Common myeloid progenitor, CD34-positive (primary cell): ENCODE measurements around the gene MACROD2.

Experiments used
- CTCF ChIA-PET: fragments of 350-600 bp; sonication (Branson Sonifier 250); formaldehyde crosslinking; loops from one replicate; lab custom pipeline; 2021; ENCODE audit warnings: antibody characterized with exemption; lab: Charles Lee
- POLR2A ChIA-PET: fragments of 350-600 bp; sonication (Branson Sonifier 250); formaldehyde crosslinking; loops from one replicate; lab custom pipeline; 2021; ENCODE audit warnings: antibody characterized with exemption; lab: Charles Lee
- DNase-seq, 3 donors: peaks; one replicate each; pipeline versions ENCODE4 v3.0.0 to v3.0.0-alpha.2; 2013
- H3K27ac ChIP-seq, 2 experiments: 1 replicate in 1 of 2; 2 replicates in 1 of 2; pipeline ENCODE4 v1.7.0; 2013; ENCODE audit warnings: inconsistent platforms in 2 of 2, low read length in 2 of 2, mild to moderate bottlenecking in 2 of 2, low read depth in 1 of 2, moderate library complexity in 1 of 2; ENCODE audit not compliant: severe bottlenecking in 2 of 2, insufficient read depth in 1 of 2, poor library complexity in 1 of 2
- H3K27me3 ChIP-seq, 5 experiments: replicated peaks in 2 of 5; 1 replicate in 3 of 5; 2 replicates in 2 of 5; pipeline versions ENCODE4 v1.6.1 to v1.7.0; 2013; ENCODE audit warnings: low read length in 4 of 5, mild to moderate bottlenecking in 2 of 5, moderate library complexity in 2 of 5, inconsistent platforms in 1 of 5; ENCODE audit not compliant: insufficient read depth in 5 of 5, control insufficient read depth in 4 of 5
- H3K36me3 ChIP-seq, 4 experiments: 1 replicate in 2 of 4; 2 replicates in 2 of 4; pipeline versions ENCODE4 v1.6.1 to v1.7.0; 2013; ENCODE audit warnings: low read length in 3 of 4, control low read depth in 1 of 4, mild to moderate bottlenecking in 1 of 4; ENCODE audit not compliant: control insufficient read depth in 4 of 4, insufficient read depth in 4 of 4
- H3K4me1 ChIP-seq, 4 experiments: 1 replicate in 3 of 4; 2 replicates in 1 of 4; pipeline versions ENCODE4 v1.6.1 to v1.7.1; 2013; ENCODE audit warnings: low read length in 3 of 4, mild to moderate bottlenecking in 3 of 4, control low read depth in 1 of 4, inconsistent platforms in 1 of 4, moderate library complexity in 1 of 4; ENCODE audit not compliant: control insufficient read depth in 4 of 4, insufficient read depth in 4 of 4; ENCODE audit errors: control extremely low read depth in 1 of 4
- H3K4me3 ChIP-seq, 7 experiments: 1 replicate in 4 of 7; 2 replicates in 3 of 7; pipeline versions ENCODE4 v1.5.1 to v1.7.0; 2013; ENCODE audit warnings: mild to moderate bottlenecking in 7 of 7, low read length in 6 of 7, moderate library complexity in 6 of 7, inconsistent platforms in 2 of 7, low read depth in 2 of 7, control low read depth in 1 of 7; ENCODE audit not compliant: insufficient read depth in 4 of 7, control insufficient read depth in 1 of 7; ENCODE audit errors: extremely low read depth in 1 of 7
- H3K9me3 ChIP-seq, 5 experiments: 1 replicate in 4 of 5; 2 replicates in 1 of 5; pipeline versions ENCODE4 v1.6.1 to v1.7.1; 2013; ENCODE audit warnings: low read length in 4 of 5, mild to moderate bottlenecking in 2 of 5, inconsistent platforms in 1 of 5, low read depth in 1 of 5, moderate library complexity in 1 of 5; ENCODE audit not compliant: control insufficient read depth in 4 of 5, insufficient read depth in 2 of 5; ENCODE audit errors: control extremely low read depth in 1 of 5
- WGBS: methylation state at CpG from one replicate; pipeline ENCODE4 v1.1.5; 2013; ENCODE audit not compliant: insufficient coverage; 5-methylcytosine and 5-hydroxymethylcytosine counted together

MACROD2 gene

GRCh38 chr20:15289337-15289736, 1294.0 kb downstream of the MACROD2 start:
- ChIA-PET CTCF (no interaction called here), POLR2A (no interaction called here)
- WGBS: 58% methylated on average over 4 of the region's 4 CpGs
- no peak overlapping the region for H3K27ac ChIP-seq
- no peaks in the 10 kb centered on the region for H3K36me3 ChIP-seq
- no peaks in the 10 kb centered on the region for H3K9me3 ChIP-seq
- no peak for DNase-seq
- no peaks in the 10 kb centered on the region for H3K4me1 ChIP-seq
- no peak overlapping the region for H3K4me3 ChIP-seq
- H3K27me3 ChIP-seq: no peaks in the 10 kb centered on the region

- DNase-seq: no peak
- H3K27ac ChIP-seq: no peak overlapping the region
- H3K4me1 ChIP-seq: no peaks in the 10 kb centered on the region
- ChIA-PET CTCF (no interaction called here), POLR2A (no interaction called here)
- H3K9me3 ChIP-seq: no peaks in the 10 kb centered on the region
- no peaks in the 10 kb centered on the region for H3K27me3 ChIP-seq
- H3K4me3 ChIP-seq: no peak overlapping the region
- WGBS: no CpG with 5 or more reads among the region's 4 CpGs
- H3K36me3 ChIP-seq: no peaks in the 10 kb centered on the region
Measured at GRCh38 chr20:15292405-15292804, 1297.1 kb downstream of the MACROD2 start.

DNA sequence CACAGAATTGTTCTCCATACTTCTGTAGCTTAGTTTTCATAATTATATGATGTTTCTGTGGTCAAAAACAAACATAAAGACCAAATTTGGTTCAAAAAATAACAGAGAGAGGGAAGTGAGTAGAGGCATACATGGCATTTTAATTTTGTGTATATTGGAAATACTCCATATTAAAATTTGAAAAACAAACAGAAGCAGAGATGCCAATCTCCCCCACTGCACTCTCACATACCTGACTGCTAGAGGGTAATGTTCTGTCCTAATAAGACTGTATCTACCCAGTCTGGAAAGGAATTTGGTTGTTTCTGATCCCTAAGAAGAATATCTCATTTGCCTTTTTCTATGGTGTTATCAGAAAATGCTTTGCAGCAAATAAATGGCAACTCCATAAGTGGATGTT, 1301.1 kb downstream of the MACROD2 start:
- Histone ChIP-seq H3K4me1 (no peaks in the 10 kb centered on the region), H3K36me3 (no peaks in the 10 kb centered on the region), H3K27ac (no peak overlapping the region), H3K9me3 (no peaks in the 10 kb centered on the region), H3K27me3 (no peaks in the 10 kb centered on the region), H3K4me3 (no peak overlapping the region)
- CTCF ChIA-PET: no interaction called here
- POLR2A ChIA-PET: no interaction called here
- no peak for DNase-seq

DNA sequence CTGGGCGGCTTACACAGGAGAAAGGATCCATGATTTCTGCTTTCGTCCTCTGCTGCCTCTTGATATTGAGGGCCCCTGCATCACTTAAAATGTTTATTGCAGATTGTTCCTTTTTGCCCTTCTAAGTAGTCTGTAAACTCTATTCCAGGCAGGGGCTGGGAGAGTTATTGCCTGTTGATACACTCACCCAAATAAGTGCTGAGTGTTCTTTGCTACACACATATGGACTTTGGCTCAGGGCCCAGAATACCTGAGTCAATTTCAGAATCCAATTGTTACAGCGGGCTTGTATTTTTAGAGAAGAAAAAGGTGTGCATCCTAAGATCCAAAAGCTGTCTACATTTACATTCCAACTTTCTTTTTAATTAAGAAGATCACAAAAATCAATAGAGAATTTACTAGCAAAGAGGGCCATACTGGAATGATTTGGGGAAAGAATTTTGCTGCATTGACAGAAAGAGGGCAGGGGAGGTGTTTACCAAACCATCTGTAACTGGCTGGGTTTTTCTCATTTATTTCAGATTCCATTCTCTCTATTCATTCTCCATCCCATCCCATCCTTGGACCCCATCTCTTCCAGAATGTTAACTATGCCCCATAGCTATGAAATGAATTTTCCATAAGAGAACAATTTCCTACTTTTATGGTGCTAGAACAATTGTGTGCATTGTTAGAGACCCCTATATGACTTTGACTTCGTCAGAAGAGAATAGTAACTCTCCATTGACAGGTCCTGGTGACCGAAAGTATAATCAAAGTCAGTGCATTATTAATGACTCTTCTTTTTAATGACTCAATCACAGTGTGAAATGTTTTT, 1302.0 kb downstream of the MACROD2 start:
- Histone ChIP-seq H3K27ac (no peak overlapping the region), H3K36me3 (no peaks in the 10 kb centered on the region), H3K4me1 (no peaks in the 10 kb centered on the region), H3K9me3 (no peaks in the 10 kb centered on the region), H3K27me3 (no peaks in the 10 kb centered on the region), H3K4me3 (no peak overlapping the region)
- WGBS: 92% methylated on average over 2 of the region's 5 CpGs
- no peak for DNase-seq
- POLR2A ChIA-PET: no interaction called here
- CTCF ChIA-PET: no interaction called here

DNA sequence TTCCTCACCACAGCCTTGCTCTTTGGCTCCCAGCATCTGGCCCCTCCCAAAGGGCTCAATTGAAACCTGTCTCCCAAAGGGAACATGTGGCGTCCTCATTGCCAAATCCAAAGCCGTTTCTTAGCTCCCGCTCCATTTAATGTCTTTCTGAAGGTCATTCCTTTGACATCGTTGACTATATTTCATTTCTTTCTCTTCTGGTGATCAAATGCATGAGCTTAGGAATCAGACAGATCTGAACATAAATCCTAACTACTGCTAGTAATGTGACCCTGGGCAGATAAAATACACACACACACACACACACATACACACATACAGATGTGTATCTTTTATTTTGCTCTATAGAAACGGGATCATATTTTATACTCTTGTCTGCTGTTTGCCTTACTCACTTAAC, 1306.8 kb downstream of the MACROD2 start:
- Histone ChIP-seq H3K27me3 (no peaks in the 10 kb centered on the region), H3K4me1 (no peaks in the 10 kb centered on the region), H3K9me3 (no peaks in the 10 kb centered on the region), H3K27ac (no peak overlapping the region), H3K4me3 (no peak overlapping the region), H3K36me3 (no peaks in the 10 kb centered on the region)
- WGBS: 94% methylated on average over 2 of the region's 5 CpGs
- no peak for DNase-seq
- ChIA-PET CTCF (interaction anchor here (0.6 kb wide), 1 partner anchor 670 kb away, joined by 3 read pairs; no protein-coding TSS in a partner anchor), POLR2A (no interaction called here)

- Histone ChIP-seq H3K27ac (no peak overlapping the region), H3K4me1 (no peaks in the 10 kb centered on the region), H3K27me3 (no peaks in the 10 kb centered on the region), H3K4me3 (no peak overlapping the region), H3K36me3 (no peaks in the 10 kb centered on the region), H3K9me3 (no peaks in the 10 kb centered on the region)
- CTCF ChIA-PET: no interaction called here
- DNase-seq: no peak
- POLR2A ChIA-PET: no interaction called here
Measured at GRCh38 chr20:15310361-15310760, 1315.0 kb downstream of the MACROD2 start.

- H3K27me3 ChIP-seq: no peaks in the 10 kb centered on the region
- CTCF ChIA-PET: no interaction called here
- H3K9me3 ChIP-seq: no peaks in the 10 kb centered on the region
- H3K36me3 ChIP-seq: no peaks in the 10 kb centered on the region
- no peak for DNase-seq
- WGBS: no CpG with 5 or more reads among the region's 1 CpG
- H3K27ac ChIP-seq: no peak overlapping the region
- H3K4me3 ChIP-seq: no peak overlapping the region
- POLR2A ChIA-PET: no interaction called here
- H3K4me1 ChIP-seq: no peaks in the 10 kb centered on the region
Measured at GRCh38 chr20:15316556-15316955, 1321.2 kb downstream of the MACROD2 start.
